ENCODE results near the gene DBI.

GRCh38 chr2:119402106-119402505 lies 35.3 kb downstream of the DBI start:
- TF ChIP-seq, protein P1, sequence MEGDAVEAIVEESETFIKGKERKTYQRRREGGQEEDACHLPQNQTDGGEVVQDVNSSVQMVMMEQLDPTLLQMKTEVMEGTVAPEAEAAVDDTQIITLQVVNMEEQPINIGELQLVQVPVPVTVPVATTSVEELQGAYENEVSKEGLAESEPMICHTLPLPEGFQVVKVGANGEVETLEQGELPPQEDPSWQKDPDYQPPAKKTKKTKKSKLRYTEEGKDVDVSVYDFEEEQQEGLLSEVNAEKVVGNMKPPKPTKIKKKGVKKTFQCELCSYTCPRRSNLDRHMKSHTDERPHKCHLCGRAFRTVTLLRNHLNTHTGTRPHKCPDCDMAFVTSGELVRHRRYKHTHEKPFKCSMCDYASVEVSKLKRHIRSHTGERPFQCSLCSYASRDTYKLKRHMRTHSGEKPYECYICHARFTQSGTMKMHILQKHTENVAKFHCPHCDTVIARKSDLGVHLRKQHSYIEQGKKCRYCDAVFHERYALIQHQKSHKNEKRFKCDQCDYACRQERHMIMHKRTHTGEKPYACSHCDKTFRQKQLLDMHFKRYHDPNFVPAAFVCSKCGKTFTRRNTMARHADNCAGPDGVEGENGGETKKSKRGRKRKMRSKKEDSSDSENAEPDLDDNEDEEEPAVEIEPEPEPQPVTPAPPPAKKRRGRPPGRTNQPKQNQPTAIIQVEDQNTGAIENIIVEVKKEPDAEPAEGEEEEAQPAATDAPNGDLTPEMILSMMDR (IDR thresholded peaks at IDR 0.05): no peak
- no peak for TF ChIP-seq POLR2A (IDR thresholded peaks at IDR 0.05)

Measured in body of pancreas (tissue), 4 donors.